CD14-positive monocyte (primary cell): ENCODE measurements around the gene FAM72A. TPM values are rescaled to one million over a fixed set of nuclear protein-coding genes. Genes with fewer than 3 reads are reported as not detected.
"Not testable (repeated sequence)": the region's sequence is repeated elsewhere in the genome, so short reads cannot be mapped to it uniquely, and the experiment has no call there.

Experiments used
- DNase-seq, 3 donors: peaks; one replicate each; pipeline ENCODE4 v3.0.0-alpha.2; 2011 to 2022
- H2AFZ ChIP-seq: 2 replicates; pipeline ENCODE4 v1.6.0; 2012; ENCODE audit warnings: mild to moderate bottlenecking, low read depth, low read length, inconsistent platforms; ENCODE audit not compliant: insufficient read depth, poor library complexity, severe bottlenecking
- H3K27ac ChIP-seq, 2 donors: 1 replicate in 1 of 2; 2 replicates in 1 of 2; pipeline ENCODE4 v1.5.1; 2012 to 2013; ENCODE audit warnings: low read length in 2 of 2, control low read depth in 1 of 2, inconsistent platforms in 1 of 2, low read depth in 1 of 2, mild to moderate bottlenecking in 1 of 2
- H3K27me3 ChIP-seq, 2 donors: one replicate each; pipeline versions ENCODE4 v1.6.0 to v1.6.1; 2011 to 2013; ENCODE audit warnings: low read length in 2 of 2; ENCODE audit not compliant: control insufficient read depth in 2 of 2, insufficient read depth in 2 of 2
- H3K36me3 ChIP-seq, 2 donors: replicated peaks in 1 of 2; 1 replicate in 1 of 2; 2 replicates in 1 of 2; pipeline versions ENCODE4 v1.5.1 to v1.6.1; 2012 to 2013; ENCODE audit warnings: low read length in 2 of 2, control low read depth in 1 of 2, inconsistent platforms in 1 of 2, mild to moderate bottlenecking in 1 of 2; ENCODE audit not compliant: insufficient read depth in 2 of 2, control insufficient read depth in 1 of 2
- H3K4me1 ChIP-seq, 2 donors: 1 replicate in 1 of 2; 2 replicates in 1 of 2; pipeline versions ENCODE4 v1.5.1 to v1.6.1; 2012 to 2013; ENCODE audit warnings: low read length in 2 of 2, control low read depth in 1 of 2, inconsistent platforms in 1 of 2, mild to moderate bottlenecking in 1 of 2, moderate library complexity in 1 of 2; ENCODE audit not compliant: insufficient read depth in 2 of 2, control insufficient read depth in 1 of 2
- H3K4me2 ChIP-seq: replicated peaks from 2 replicates; pipeline ENCODE3; 2012; ENCODE audit warnings: low read length, moderate library complexity, mild to moderate bottlenecking; ENCODE audit not compliant: poor library complexity, severe bottlenecking; ENCODE audit errors: extremely low read depth
- H3K4me3 ChIP-seq, 3 experiments: fragments of 200-600 bp in 1 of 3; sonication (generic) in 1 of 3; replicated peaks in 1 of 3; 1 replicate in 2 of 3; 2 replicates in 1 of 3; pipeline ENCODE4 v1.5.1; 2011 to 2013; ENCODE audit warnings: low read length in 3 of 3, mild to moderate bottlenecking in 3 of 3, control low read depth in 2 of 3, low read depth in 2 of 3, inconsistent platforms in 1 of 3, moderate library complexity in 1 of 3
- H3K79me2 ChIP-seq: 2 replicates; pipeline ENCODE4 v1.6.0; 2012; ENCODE audit warnings: mild to moderate bottlenecking, control low read depth, inconsistent platforms, low read length, moderate library complexity; ENCODE audit not compliant: insufficient read depth
- H3K9ac ChIP-seq: 2 replicates; pipeline ENCODE4 v1.6.0; 2017; ENCODE audit warnings: low read length, mild to moderate bottlenecking; ENCODE audit not compliant: insufficient read depth, poor library complexity, severe bottlenecking
- H3K9me3 ChIP-seq, 2 donors: replicated peaks in 1 of 2; 1 replicate in 1 of 2; 2 replicates in 1 of 2; pipeline versions ENCODE4 v1.5.1 to v1.6.1; 2012 to 2013; ENCODE audit warnings: low read length in 2 of 2, control low read depth in 1 of 2; ENCODE audit not compliant: control insufficient read depth in 1 of 2, insufficient read depth in 1 of 2
- H4K20me1 ChIP-seq: 2 replicates; pipeline ENCODE4 v1.6.0; 2012; ENCODE audit warnings: mild to moderate bottlenecking, low read length, control low read depth, moderate library complexity; ENCODE audit not compliant: insufficient read depth
- H3K27ac Mint-ChIP-seq, 7 donors: one replicate each; pipeline ENCODE4 v1.8.0; 2020; ENCODE audit warnings: mild to moderate bottlenecking in 7 of 7, mixed read lengths in 7 of 7, moderate library complexity in 6 of 7, inconsistent platforms in 2 of 7
- H3K27me3 Mint-ChIP-seq, 3 donors: one replicate each; pipeline ENCODE4 v1.8.0; 2021 to 2022; ENCODE audit warnings: low read depth in 3 of 3, mild to moderate bottlenecking in 3 of 3, mixed read lengths in 3 of 3, moderate library complexity in 3 of 3, inconsistent platforms in 1 of 3
- H3K36me3 Mint-ChIP-seq, 2 donors: one replicate each; pipeline ENCODE4 v1.8.0; 2020; ENCODE audit warnings: mixed read lengths in 2 of 2, inconsistent platforms in 1 of 2, mild to moderate bottlenecking in 1 of 2
- H3K4me1 Mint-ChIP-seq: one replicate; pipeline ENCODE4 v1.8.0; 2020; ENCODE audit warnings: mild to moderate bottlenecking, mixed read lengths
- H3K4me3 Mint-ChIP-seq, 2 donors: one replicate each; pipeline ENCODE4 v1.8.0; 2020; ENCODE audit warnings: mild to moderate bottlenecking in 2 of 2, mixed read lengths in 2 of 2, moderate library complexity in 1 of 2
- H3K9me3 Mint-ChIP-seq, 7 donors: one replicate each; pipeline ENCODE4 v1.8.0; 2020 to 2022; ENCODE audit warnings: mixed read lengths in 7 of 7, mild to moderate bottlenecking in 6 of 7, moderate library complexity in 6 of 7, inconsistent platforms in 2 of 7
- CTCF ChIP-seq: fragments of 200-600 bp; IDR thresholded peaks from one replicate; pipeline ENCODE4 v1.8.0; 2022; ENCODE audit warnings: antibody characterized with exemption, mild to moderate bottlenecking
- WGBS: methylation state at CpG from one replicate; pipeline ENCODE4 v1.1.5; 2013; ENCODE audit warnings: missing lambda C conversion rate; ENCODE audit not compliant: insufficient coverage; 5-methylcytosine and 5-hydroxymethylcytosine counted together
- intact Hi-C, 2 donors: fragments of 100-400 bp; cut with micrococcal nuclease; formaldehyde crosslinking; loops; one replicate each; pipeline versions ENCODE4 v1.15.0 to v1.15.1; 2023
- polyA plus RNA-seq, 3 donors: library from polyadenylated mRNA; depleted of rRNA in 1 of 3; unstranded in 2 of 3; stranded (reverse) in 1 of 3; fragments of 300-500 nt in 2 of 3; fragments of >200 nt in 1 of 3; fragmentation: Illumina TruSeq in 2 of 3; gene quantifications; 1 replicate in 2 of 3; 2 replicates in 1 of 3; pipeline ENCODE4 v1.2.3, GENCODE V29; 2012 to 2021

Gene FAM72A
- polyA plus RNA-seq, 3 donors = 3.9 to 6.3 (median 6.0) TPM

DNA sequence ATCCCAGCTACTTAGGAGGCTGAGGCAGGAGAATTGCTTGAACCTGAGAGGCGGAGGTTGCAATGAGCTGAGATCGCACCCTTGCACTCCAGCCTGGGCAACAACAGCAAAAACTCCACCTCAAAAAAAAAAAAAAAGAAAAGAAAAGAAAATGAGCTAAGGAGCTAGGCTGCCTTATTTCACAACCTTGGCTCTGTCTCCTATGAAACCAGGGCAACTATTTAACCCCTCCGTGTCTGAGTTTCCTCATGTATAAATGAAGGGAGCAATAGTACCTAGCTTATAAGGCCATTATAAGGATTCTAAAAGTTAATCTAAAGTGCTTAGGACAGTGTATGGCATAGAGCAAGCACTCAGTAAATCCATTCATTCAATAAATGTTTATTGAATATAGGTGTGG lies 32.8 kb downstream of the FAM72A start:
- H3K9me3 Mint-ChIP-seq, H3K4me3 Mint-ChIP-seq, H3K4me1 ChIP-seq, H3K79me2 ChIP-seq, intact Hi-C loops, H3K27me3 ChIP-seq, H3K36me3 Mint-ChIP-seq, H3K27ac ChIP-seq, H3K4me2 ChIP-seq, H4K20me1 ChIP-seq, H3K4me3 ChIP-seq, H3K9me3 ChIP-seq, H3K4me1 Mint-ChIP-seq, H3K27ac Mint-ChIP-seq, H3K36me3 ChIP-seq, H2AFZ ChIP-seq, H3K27me3 Mint-ChIP-seq, DNase-seq, H3K9ac ChIP-seq: not testable (repeated sequence)
- WGBS = no CpG with 5 or more reads among the region's 3 CpGs

DNA sequence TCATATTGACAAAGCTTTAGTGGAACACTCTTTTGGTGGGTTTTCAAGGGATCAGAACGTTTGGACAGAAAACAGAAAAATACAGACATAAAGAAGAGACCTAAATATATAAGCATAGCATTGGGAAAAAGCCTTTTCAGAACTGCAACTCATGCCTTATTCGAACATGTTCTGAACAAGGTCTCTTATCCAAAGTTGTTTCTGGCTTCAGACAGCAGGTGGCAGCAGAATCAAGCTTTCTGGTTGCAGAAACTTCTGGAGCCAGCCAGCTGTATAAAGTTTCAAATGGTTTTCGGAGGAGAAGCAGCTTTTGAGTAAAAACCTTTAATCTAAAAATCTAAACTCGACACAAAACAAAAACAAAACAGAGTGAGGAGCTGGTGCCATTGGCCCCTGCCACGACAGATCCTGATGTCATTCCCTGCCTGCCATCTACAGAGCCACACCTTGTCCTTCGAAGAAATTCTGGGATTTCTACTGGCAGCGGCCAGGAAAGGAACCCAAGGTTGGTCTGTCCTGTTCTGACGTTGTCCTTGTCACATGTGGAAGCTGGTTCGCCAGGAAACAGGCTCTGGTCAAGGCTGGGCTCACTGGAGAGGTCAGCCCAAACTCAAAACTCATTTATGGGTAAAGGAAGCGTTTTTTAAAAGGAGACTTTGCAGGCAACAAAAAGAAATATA lies 35.1 kb downstream of the FAM72A start:
- H3K27ac ChIP-seq, H3K9ac ChIP-seq, H3K4me3 Mint-ChIP-seq, H3K27me3 Mint-ChIP-seq, H3K36me3 ChIP-seq, H3K9me3 ChIP-seq, H3K4me3 ChIP-seq, H3K79me2 ChIP-seq, H3K4me2 ChIP-seq, H3K36me3 Mint-ChIP-seq, H4K20me1 ChIP-seq, intact Hi-C loops, H3K9me3 Mint-ChIP-seq, H3K4me1 ChIP-seq, DNase-seq, H3K27ac Mint-ChIP-seq, H3K4me1 Mint-ChIP-seq, H3K27me3 ChIP-seq, H2AFZ ChIP-seq: not testable (repeated sequence)
- WGBS = no CpG with 5 or more reads among the region's 10 CpGs

DNA sequence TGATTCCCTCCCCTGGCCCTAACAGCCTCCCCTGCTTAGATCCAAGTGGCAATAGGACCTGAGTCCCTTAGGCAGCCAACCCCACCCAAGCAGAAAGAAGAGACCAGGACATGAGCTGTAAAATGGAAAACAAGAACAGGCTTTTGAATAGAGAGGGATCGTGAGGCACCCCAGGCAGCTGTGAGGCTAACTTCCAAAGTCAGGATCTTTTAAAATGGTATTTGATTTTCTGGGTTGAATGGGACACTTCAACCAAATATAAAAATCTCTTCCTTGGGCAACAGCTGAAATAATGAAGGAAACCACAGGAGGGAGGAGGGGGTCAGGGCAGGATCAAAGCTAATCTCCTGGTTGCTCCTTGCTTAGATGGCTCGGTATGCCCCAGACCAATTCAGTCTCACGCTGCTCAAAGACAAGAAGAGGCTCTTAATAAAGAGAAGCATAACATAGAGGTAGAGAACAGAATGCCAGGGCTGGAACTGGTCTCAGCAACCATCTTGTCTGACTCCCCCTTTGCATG lies 56.8 kb downstream of the FAM72A start:
- no peaks in the 10 kb centered on the region for H3K9me3 ChIP-seq
- H3K27me3 Mint-ChIP-seq = peaks cover 1 to 9% (median 7%) of the 10 kb centered on the region in 3 donors
- DNase-seq = no peak
- no peak overlapping the region for H2AFZ ChIP-seq
- H3K4me3 Mint-ChIP-seq = no peak overlapping the region
- no peak overlapping the region for H3K27ac ChIP-seq
- no peak for TF ChIP-seq CTCF
- no peaks in the 10 kb centered on the region for H4K20me1 ChIP-seq
- no peaks in the 10 kb centered on the region for H3K36me3 Mint-ChIP-seq
- H3K27me3 ChIP-seq = no peaks in the 10 kb centered on the region
- no peaks in the 10 kb centered on the region for H3K4me1 ChIP-seq
- H3K4me2 ChIP-seq = no peak overlapping the region
- no peak overlapping the region for H3K27ac Mint-ChIP-seq
- no peak overlapping the region for H3K9ac ChIP-seq
- no peaks in the 10 kb centered on the region for H3K79me2 ChIP-seq
- no peaks in the 10 kb centered on the region for H3K4me1 Mint-ChIP-seq
- 100% methylated on average over 2 of the region's 3 CpGs for WGBS
- intact Hi-C loops = loop anchor here in 1 of 2 donors (10.0 kb wide), 1 partner anchor 289 kb away; no protein-coding TSS in a partner anchor
- no peak overlapping the region for H3K4me3 ChIP-seq
- H3K36me3 ChIP-seq = no peaks in the 10 kb centered on the region
- no peaks in the 10 kb centered on the region for H3K9me3 Mint-ChIP-seq
